Measurements from ENCODE around the gene ATG4D. TPM values are rescaled to one million over a fixed set of nuclear protein-coding genes. Genes with fewer than 3 reads are reported as not detected.

ATG4D gene
- polyA plus RNA-seq, 10 donors, result 15.1 to 25.3 (median 20.6) TPM

DNA sequence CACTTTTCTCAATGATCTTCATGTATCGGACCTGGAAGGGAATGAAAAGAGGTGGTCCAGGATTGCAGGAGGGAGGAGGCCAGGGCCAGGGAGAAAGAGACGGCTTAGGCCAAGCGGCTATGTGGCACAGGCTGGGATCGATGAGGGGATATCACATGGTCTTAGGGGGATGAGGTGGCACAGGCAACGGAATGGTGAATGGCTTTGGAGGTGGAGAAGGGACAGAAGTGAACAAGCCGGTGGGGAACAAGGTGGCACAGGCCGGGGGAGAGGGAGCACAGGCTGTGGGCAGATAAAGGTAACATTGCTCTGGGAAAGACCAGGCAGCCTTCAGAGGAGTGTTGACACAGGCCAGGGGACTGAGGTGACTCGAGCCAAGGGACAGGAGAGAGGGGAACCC, 30.8 kb downstream of the ATG4D start:
- DNase-seq, result no peak

- DNase-seq, result no peak
Measured at GRCh38 chr19:10575011-10575716, 31.5 kb downstream of the ATG4D start.

- DNase-seq, result no peak
Measured at GRCh38 chr19:10577951-10578350, 34.2 kb downstream of the ATG4D start.

DNA sequence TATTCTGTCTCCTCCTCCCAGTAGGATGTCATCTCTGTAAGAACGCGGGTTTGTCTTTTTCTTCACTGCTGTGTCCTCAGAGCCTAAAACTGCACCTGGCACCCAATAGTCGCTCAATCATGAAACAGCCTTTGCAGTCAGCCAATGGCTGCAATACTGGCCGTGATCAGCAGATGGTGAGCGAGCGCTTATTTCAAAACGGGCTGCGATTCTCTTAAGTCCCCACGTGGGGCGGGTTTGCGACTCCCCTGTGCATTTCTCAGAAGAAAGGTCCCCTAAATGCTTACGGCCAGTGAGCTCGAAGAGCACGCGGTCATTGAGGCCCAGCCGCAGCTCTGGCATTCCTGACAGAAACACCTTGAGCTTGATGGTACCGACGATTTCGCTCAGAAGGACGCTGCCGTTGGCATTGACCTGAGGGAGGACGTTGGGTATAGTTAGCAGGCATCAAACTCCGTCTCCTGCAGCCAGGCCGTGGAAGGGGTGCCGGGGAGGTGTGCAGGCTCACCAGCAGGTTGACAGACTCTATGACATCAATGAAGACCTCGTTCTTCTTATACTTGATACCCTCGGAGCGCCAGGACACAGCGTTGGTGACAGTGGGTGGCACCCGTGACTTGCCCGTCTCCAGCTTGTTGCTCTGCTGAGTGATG, 37.4 kb downstream of the ATG4D start:
- peak; percentile 85 to 94 (median 88) for DNase-seq

DNA sequence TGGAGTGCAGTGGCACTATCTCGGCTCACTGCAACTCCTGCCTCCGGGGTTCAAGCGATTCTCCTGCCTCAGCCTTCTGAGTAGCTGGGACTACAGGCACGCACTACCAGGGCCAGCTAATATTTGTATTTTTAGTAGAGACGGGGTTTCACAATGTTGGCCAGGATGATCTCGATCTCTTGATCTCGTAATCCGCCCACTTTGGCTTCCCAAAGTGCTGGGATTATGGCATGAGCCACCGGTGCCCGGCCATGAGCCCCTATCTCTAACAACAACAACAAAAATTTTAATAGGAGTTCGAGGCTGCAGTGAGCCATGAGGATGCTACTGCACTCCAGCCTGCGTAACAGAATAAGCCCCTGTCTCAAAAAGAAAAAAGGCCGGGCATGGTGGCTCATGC, 38.4 kb downstream of the ATG4D start:
- no peak for DNase-seq

GRCh38 chr19:10583036-10583776, 39.5 kb downstream of the ATG4D start:
- DNase-seq, result no peak

DNA sequence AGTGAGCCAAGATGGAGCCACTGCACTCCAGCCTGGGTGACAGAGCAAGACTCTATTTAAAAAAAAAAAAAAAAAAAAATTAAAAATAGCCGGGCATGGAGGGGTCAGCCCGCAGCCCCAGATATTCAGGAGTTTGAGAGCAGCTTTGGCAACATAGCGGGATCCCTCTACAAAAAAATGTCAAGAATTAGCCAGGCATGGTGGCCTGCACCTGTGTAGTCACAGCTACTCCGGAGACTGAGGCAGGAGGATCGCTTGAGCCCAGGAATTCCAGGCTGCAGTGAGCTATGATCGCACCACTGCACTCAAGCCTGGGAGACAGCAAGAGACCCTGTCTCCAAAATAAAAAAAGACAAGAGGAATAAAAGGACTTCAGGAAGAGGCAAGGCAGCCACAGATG, 42.7 kb downstream of the ATG4D start:
- no peak for DNase-seq

DNA sequence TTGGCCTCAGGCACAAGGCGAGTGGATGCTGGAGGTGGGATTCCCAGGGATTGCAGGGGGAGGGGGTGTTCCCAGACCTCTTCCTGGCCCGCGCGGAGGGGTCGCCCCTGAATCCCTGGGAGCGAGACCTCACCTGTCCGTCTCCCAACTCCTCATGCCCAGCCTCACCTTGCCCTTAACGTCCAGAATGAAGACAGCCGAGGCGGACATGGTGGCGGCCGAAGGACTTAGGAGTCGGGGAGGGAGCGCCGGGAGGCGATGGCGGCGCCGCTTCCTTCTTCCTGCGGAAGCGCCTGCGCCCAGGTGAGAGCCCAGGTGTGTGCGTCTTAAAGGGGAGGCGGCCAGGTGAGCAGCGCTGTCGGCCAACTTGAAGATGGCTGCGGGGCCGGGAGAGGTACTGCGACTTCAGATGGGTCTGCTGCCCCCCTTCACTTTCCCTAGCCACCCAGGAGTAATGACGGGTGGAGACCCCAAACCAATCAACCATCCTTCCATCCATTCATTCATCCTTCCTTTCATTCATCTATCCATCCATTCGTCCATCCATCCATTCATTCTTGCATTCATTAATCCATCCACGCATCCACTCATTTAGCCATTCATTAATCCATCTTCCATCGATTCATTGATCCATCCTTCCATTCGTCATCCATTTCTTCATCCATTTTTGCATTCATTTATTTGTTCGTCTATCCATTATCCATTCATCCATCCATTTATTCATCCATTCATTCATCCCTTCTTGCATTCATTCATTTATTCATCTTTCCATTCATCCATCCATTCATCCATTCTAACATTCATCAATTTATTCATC, 43.5 kb downstream of the ATG4D start, which contains the start of gene AP1M2:
Gene AP1M2 (minus strand): TSS at position 291 of the 817 bp plus-strand sequence. CDS start 81 bp downstream, at position 210.
- DNase-seq, result no peak

DNA sequence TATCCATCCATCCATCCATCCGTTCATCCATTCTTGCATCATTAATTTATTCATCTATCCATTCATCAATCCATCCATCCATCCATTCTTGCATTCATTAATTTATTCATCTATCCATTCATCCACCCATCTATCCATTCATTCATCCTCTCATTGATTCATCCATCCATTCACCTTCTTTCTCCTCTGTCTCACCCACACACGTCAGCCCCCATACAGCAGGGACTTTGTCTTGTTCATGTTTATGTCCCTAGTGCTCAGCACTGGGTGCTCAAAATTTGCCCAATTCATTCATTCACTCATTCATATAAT, 44.1 kb downstream of the ATG4D start:
- DNase-seq, result no peak

- DNase-seq, result no peak
Measured at GRCh38 chr19:10593148-10593547, 49.4 kb downstream of the ATG4D start.

GRCh38 chr19:10593820-10594637, 50.3 kb downstream of the ATG4D start:
- peak in 1 of 3 donors; percentile 33 for DNase-seq

DNA sequence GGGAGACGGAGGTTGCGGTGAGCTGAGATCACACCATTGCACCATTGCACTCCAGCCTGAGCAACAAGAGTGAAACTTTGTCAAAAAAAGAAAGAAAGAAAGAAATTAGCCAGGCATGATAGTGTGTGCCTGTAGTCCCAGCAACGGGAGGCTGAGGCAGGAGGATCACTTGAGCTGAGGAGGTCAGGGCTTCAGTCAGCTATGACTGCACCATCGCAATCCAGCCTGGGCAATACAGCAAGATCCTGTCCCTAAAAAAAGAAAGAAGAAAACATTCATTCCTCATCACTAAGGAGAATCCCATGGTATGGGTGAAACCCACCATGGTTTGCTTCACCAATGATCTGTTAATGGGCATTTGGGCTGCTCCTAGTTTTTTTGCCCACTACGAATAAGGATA, 56.4 kb downstream of the ATG4D start:
- no peak for DNase-seq

- DNase-seq, result no peak
Measured at GRCh38 chr19:10601999-10602329, 58.3 kb downstream of the ATG4D start.

GRCh38 chr19:10602330-10603083, 58.8 kb downstream of the ATG4D start:
- peak; percentile 74 to 86 (median 74) for DNase-seq

Other genes with a start within 250 kb of the ATG4D start
- gene ZGLP1, start 234.1 kb upstream of the ATG4D start, polyA plus RNA-seq (ENCODE audit: insufficient read length in 10 of 10), result 1 to 10 TPM; 1.7 to 6.1 (median 2.9) TPM
- 10 to 100 TPM; 10.8 to 18.1 (median 14.8) TPM for gene FDX2, start 227.9 kb upstream of the ATG4D start, polyA plus RNA-seq (ENCODE audit: insufficient read length in 10 of 10)
- gene RAVER1, start 210.4 kb upstream of the ATG4D start, polyA plus RNA-seq (ENCODE audit: insufficient read length in 10 of 10), result 10 to 100 TPM in 8 of 10 donors, 1 to 10 TPM in 2; 9.4 to 21.1 (median 15.0) TPM
- 10 to 100 TPM in 1 of 10 donors, 1 to 10 TPM in 9; 4.5 to 15.8 (median 6.0) TPM for gene ICAM3, start 204.3 kb upstream of the ATG4D start, polyA plus RNA-seq (ENCODE audit: insufficient read length in 10 of 10)
- gene TYK2, start 163.3 kb upstream of the ATG4D start, polyA plus RNA-seq (ENCODE audit: insufficient read length in 10 of 10), result 10 to 100 TPM; 49.2 to 99.2 (median 62.8) TPM
- gene CDC37, start 140.4 kb upstream of the ATG4D start, polyA plus RNA-seq (ENCODE audit: insufficient read length in 10 of 10), result 100 to 1,000 TPM; 104 to 142 (median 124) TPM
- gene PDE4A, start 123.4 kb upstream of the ATG4D start, polyA plus RNA-seq (ENCODE audit: insufficient read length in 10 of 10), result 1 to 10 TPM; 2.9 to 4.8 (median 3.9) TPM
- gene KEAP1, start 40.5 kb upstream of the ATG4D start, polyA plus RNA-seq (ENCODE audit: insufficient read length in 10 of 10), result 10 to 100 TPM; 57.9 to 73.5 (median 65.2) TPM
- gene S1PR5, start 26.5 kb upstream of the ATG4D start, polyA plus RNA-seq (ENCODE audit: insufficient read length in 10 of 10), result 1 to 10 TPM in 9 of 10 donors, under 1 TPM in 1; 0.95 to 2.9 (median 1.2) TPM
- 10 to 100 TPM; 15.6 to 27.9 (median 22.0) TPM for gene KRI1, start 22.1 kb downstream of the ATG4D start, polyA plus RNA-seq (ENCODE audit: insufficient read length in 10 of 10)
- gene CDKN2D, start 25.1 kb downstream of the ATG4D start, polyA plus RNA-seq (ENCODE audit: insufficient read length in 10 of 10), result 10 to 100 TPM; 13.6 to 22.3 (median 15.5) TPM
- 1 to 10 TPM in 2 of 10 donors, under 1 TPM in 4, not detected in 4; 0.23 to 2.9 (median 0.43) TPM for gene AP1M2, start 43.4 kb downstream of the ATG4D start, polyA plus RNA-seq (ENCODE audit: insufficient read length in 10 of 10)
- gene SLC44A2, start 81.6 kb downstream of the ATG4D start, polyA plus RNA-seq (ENCODE audit: insufficient read length in 10 of 10), result 100 to 1,000 TPM; 112 to 146 (median 132) TPM
- 100 to 1,000 TPM; 126 to 193 (median 157) TPM for gene ILF3, start 110.4 kb downstream of the ATG4D start, polyA plus RNA-seq (ENCODE audit: insufficient read length in 10 of 10)
- 10 to 100 TPM; 20.0 to 40.3 (median 29.4) TPM for gene QTRT1, start 157.5 kb downstream of the ATG4D start, polyA plus RNA-seq (ENCODE audit: insufficient read length in 10 of 10)
- gene DNM2, start 174.2 kb downstream of the ATG4D start, polyA plus RNA-seq (ENCODE audit: insufficient read length in 10 of 10), result 10 to 100 TPM; 60.7 to 83.2 (median 72.5) TPM